ENCODE data around the gene LGR6. TPM values are rescaled to one million over a fixed set of nuclear protein-coding genes. Genes with fewer than 3 reads are reported as not detected.
A peak's percentile ranks its signal among the peaks of the same experiment; 100 is the strongest.

The LGR6 gene
- total RNA-seq, 2 experiments from 2014 or later = 0.09 to 0.14 TPM

DNA sequence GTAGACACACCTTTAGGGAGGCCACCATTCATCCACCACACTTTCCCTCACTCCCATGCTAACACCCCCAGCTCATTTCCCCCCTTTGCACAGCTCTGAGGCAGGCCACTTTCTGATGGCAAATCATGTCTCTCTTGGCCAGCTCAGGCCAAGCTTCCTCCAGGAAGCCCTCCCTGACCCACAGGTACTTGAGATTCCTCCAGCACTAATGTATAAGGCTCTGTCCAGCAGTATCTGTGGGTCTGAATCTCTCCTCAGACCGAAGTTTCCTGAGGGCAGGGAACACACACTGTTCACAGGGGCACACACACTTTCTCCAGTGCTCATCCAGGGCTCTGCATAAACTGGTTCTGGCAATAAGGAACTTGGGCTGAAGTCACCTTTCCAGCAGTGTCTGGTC lies 19.2 kb downstream of the LGR6 start:
- DNase-seq (no peak), ATAC-seq (no peak)
- ChIA-PET POLR2A (no interaction called here), CTCF (interaction anchor here (0.5 to 0.8 kb wide), 3 partner anchors 13 to 130 kb away, joined by 3 read pairs; no protein-coding TSS in a partner anchor)
- Mint-ChIP-seq H3K9me3 (ENCODE audit: low read depth) (no peaks in the 10 kb centered on the region), H3K27ac (no peak overlapping the region), H3K4me1 (peaks cover 5% of the 10 kb centered on the region), H3K27me3 (peaks cover 49% of the 10 kb centered on the region), H3K4me3 (no peak overlapping the region), H3K36me3 (ENCODE audit: low read depth) (no peaks in the 10 kb centered on the region)
- intact Hi-C loops (cut with DNase I, micrococcal nuclease) = no loop called here

DNA sequence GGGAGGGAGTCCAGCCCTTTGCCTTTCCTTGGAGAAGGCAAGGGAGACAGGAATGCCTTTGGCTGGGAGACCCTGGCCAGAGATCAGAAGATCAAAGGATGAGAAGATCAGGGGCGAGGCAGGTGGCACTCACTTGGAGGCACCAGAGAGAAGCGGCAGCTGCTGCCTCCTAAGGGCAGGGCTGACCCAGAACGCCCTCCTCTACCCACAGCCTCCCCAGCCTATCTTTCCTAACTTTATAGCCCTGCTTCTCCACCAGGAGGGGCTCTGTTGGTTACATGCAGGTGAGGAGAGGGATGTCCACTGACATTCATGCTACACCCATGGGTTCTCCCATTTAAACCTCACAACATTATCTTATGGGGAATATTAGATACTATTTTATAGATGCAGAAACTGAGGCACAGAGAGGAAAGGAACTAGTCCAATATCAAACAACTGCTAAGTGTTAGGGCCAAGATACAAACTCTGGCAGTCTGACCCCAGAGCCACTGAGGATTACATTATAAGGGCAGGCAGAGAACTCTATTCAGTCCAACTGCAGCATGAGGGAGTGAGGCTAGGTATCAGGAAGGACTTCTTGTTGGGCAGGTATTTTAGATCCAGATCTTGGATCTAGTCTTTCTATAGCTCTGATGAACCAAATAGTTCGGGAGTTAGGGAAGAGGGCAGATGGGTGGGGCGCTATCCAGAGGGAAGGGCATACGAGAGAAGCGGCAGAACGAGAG lies 19.9 kb downstream of the LGR6 start:
- Mint-ChIP-seq H3K9me3 (ENCODE audit: low read depth) (no peaks in the 10 kb centered on the region), H3K36me3 (ENCODE audit: low read depth) (no peaks in the 10 kb centered on the region), H3K27me3 (peaks cover 49% of the 10 kb centered on the region), H3K4me1 (peaks cover 5% of the 10 kb centered on the region), H3K27ac (no peak overlapping the region), H3K4me3 (peak overlapping the region; percentile 28)
- DNase-seq (no peak), ATAC-seq (peak; percentile 78)
- intact Hi-C loops (cut with DNase I, micrococcal nuclease) = no loop called here
- ChIA-PET CTCF (interaction anchor here (0.9 to 2.5 kb wide), 3 partner anchors 20 to 116 kb away, joined by 3 to 18 read pairs (median 3); partner anchors contain the start of gene LGR6), POLR2A (no interaction called here)

DNA sequence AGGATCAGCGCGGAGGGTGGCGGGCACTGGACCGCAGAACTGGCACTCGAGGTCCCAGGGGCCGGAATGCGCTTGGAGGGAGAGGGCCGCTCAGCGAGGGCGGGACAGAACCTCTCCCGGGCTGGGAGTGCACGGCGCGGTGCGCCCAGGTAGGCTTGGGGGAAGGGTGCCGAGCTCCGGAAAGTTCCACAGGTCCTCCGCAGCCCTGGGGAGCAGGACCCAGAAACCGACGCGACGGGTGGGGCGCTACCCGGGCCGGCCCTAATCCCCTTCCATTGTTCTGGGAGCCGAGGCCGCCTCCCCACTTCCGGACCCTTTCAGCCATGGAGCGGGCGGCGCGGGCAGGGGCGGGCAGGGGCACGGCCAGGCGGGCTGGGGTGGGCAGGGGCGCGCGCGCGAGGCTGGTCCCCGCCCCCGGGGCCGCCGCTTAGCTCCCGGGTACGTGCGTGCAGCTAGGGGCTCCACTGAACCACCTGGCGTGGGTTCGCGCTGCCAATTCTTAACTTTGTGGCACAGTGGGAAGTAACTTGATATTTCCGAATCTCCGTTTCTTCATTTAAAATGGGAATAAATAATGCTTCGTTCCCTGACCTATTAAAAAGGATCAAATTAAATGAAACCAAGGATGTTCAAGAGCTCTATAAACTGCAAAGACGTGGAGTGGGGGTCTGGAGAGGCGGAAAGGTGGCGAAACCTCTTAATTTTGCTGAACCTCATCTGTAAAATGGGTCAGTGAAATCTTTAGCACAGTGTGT lies 20.7 kb downstream of the LGR6 start:
- H3K27ac Mint-ChIP-seq = no peak overlapping the region
- DNase-seq (no peak), ATAC-seq (no peak)
- no peaks in the 10 kb centered on the region for H3K9me3 Mint-ChIP-seq (ENCODE audit: low read depth)
- intact Hi-C loops (cut with DNase I, micrococcal nuclease) = no loop called here
- POLR2A ChIA-PET = no interaction called here
- no peaks in the 10 kb centered on the region for H3K36me3 Mint-ChIP-seq (ENCODE audit: low read depth)
- CTCF ChIA-PET = interaction anchor here (0.9 to 2.5 kb wide), 3 partner anchors 21 to 115 kb away, joined by 3 to 18 read pairs (median 3); partner anchors contain the start of gene LGR6
- H3K4me1 Mint-ChIP-seq = peaks cover 5% of the 10 kb centered on the region
- peaks cover 51% of the 10 kb centered on the region for H3K27me3 Mint-ChIP-seq
- H3K4me3 Mint-ChIP-seq = peak overlapping the region; percentile 28

DNA sequence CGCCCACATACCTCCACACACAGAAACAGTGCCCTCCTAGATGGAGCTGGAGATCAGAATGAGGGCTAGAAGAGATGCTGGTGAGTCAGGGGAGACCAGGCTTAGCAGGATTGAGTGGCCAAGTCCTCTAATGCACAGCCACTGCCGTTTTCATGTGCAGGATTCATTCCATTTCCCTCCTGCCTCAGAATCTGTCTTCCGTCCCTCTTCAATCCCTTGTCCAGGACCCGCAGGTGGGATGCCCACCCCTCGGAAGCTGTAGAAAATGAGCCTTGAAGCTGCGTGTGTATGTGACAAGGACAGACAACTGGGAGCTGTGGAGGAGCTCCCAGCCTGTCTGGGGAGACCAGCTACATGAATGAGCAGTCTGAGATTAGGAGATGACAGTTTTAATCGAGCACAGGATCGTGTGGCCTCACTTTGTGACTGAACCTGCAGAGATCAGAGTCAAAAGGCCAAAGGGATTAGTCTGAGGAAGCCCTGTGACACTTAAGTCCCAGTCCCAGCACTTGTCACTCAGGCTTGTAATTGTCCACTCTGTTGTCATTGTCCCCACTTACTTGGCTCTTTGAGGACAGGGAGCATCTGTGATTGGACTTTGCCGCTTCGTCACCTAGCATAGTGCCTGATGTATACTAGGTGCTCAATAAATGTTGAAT lies 22.0 kb downstream of the LGR6 start:
- Mint-ChIP-seq H3K27me3 (peaks cover 48% of the 10 kb centered on the region), H3K27ac (no peak overlapping the region), H3K9me3 (ENCODE audit: low read depth) (no peaks in the 10 kb centered on the region), H3K4me1 (peaks cover 5% of the 10 kb centered on the region), H3K4me3 (no peak overlapping the region), H3K36me3 (ENCODE audit: low read depth) (no peaks in the 10 kb centered on the region)
- ChIA-PET CTCF (interaction anchor here (0.6 to 2.5 kb wide), 4 partner anchors 10 to 653 kb away, joined by 3 to 18 read pairs (median 4); partner anchors contain the start of gene LGR6), POLR2A (no interaction called here)
- no peak for DNase-seq
- intact Hi-C loops (cut with DNase I, micrococcal nuclease) = no loop called here
- no peak for ATAC-seq

DNA sequence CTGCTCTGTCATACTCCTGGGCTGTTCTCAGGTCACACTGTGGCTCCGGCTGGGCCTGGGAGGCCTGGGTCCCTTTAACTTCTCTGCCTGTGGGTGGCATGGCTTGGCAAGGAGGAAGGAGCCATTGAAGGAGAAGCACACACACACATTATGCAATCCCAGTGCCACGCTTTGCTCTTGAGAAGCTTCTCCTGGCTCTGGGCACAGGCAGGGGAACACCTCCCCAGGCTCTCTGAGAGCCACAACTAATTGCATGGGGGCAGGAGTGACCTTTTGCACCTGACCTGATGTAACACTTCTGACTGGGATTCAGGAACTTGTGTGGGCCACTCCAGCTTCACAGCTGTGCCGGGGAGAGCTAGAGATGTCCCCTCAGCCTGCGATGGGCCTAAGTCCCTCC lies 23.1 kb downstream of the LGR6 start:
- no peak overlapping the region for H3K27ac Mint-ChIP-seq
- no peak for ATAC-seq

DNA sequence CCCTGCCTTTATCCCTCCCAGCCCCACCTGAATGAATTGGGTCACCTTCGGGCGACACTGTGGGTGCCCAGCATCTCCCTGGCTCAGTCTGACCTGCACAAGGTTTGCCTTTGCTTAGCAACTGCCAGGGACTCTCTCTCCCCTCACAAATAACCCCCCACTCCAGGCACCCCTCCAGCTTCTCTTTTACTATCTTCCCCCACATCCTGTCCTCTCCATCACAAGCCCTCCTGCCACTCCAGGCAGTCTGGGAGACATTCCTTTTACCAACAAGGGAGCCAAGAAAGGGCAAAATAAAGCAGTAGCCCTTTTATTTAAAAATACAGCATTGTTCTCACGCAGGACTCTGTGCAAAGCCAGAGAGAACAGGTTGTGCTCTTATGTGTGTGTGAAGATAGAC lies 23.9 kb downstream of the LGR6 start:
- Mint-ChIP-seq H3K4me1 (peaks cover 8% of the 10 kb centered on the region), H3K36me3 (ENCODE audit: low read depth) (no peaks in the 10 kb centered on the region), H3K27me3 (peaks cover 37% of the 10 kb centered on the region), H3K27ac (no peak overlapping the region), H3K4me3 (no peak overlapping the region), H3K9me3 (ENCODE audit: low read depth) (no peaks in the 10 kb centered on the region)
- ATAC-seq = no peak
- intact Hi-C loops (cut with DNase I, micrococcal nuclease) = no loop called here
- no peak for DNase-seq
- ChIA-PET POLR2A (no interaction called here), CTCF (interaction anchor here (0.6 to 0.9 kb wide), 2 partner anchors 29 to 63 kb away, joined by 3 read pairs; no protein-coding TSS in a partner anchor)

More for the DNA sequence above, 23.1 kb downstream of the LGR6 start:
- ChIA-PET POLR2A (no interaction called here), CTCF (interaction anchor here (0.6 to 1.7 kb wide), 3 partner anchors 9 to 64 kb away, joined by 3 to 5 read pairs (median 5); no protein-coding TSS in a partner anchor)
- no peaks in the 10 kb centered on the region for H3K36me3 Mint-ChIP-seq (ENCODE audit: low read depth)
- H3K9me3 Mint-ChIP-seq (ENCODE audit: low read depth) = no peaks in the 10 kb centered on the region
- peaks cover 44% of the 10 kb centered on the region for H3K27me3 Mint-ChIP-seq
- peaks cover 5% of the 10 kb centered on the region for H3K4me1 Mint-ChIP-seq
- intact Hi-C loops (cut with DNase I, micrococcal nuclease) = no loop called here
- DNase-seq = no peak
- no peak overlapping the region for H3K4me3 Mint-ChIP-seq

DNA sequence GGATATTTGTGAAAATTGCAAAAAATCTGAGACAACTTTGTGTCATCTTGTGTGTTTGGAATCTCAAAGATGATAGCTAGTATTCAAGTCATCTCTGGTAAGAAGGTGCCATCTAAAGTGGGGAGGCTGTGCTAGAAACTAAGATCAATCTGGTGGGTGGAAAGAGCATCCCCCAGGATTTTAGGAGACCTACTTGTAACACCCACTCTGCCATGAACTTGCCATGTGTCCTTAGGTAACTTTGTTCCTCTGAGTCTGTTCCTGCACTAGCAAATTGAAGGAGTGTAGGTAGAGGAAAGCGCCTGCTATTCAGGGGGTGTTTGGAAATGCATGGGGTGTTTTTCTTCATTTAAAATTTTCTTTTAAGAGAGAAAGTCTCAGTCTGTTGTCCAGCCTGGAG lies 24.4 kb downstream of the LGR6 start:
- peaks cover 8% of the 10 kb centered on the region for H3K4me1 Mint-ChIP-seq
- H3K9me3 Mint-ChIP-seq (ENCODE audit: low read depth) = no peaks in the 10 kb centered on the region
- POLR2A ChIA-PET = no interaction called here
- intact Hi-C loops (cut with DNase I, micrococcal nuclease) = no loop called here
- H3K36me3 Mint-ChIP-seq (ENCODE audit: low read depth) = no peaks in the 10 kb centered on the region
- H3K27me3 Mint-ChIP-seq = peaks cover 33% of the 10 kb centered on the region
- H3K27ac Mint-ChIP-seq = no peak overlapping the region
- CTCF ChIA-PET = interaction anchor here (0.9 kb wide), 1 partner anchor 29 kb away, joined by 3 read pairs; no protein-coding TSS in a partner anchor
- no peak overlapping the region for H3K4me3 Mint-ChIP-seq
- DNase-seq (no peak), ATAC-seq (no peak)

DNA sequence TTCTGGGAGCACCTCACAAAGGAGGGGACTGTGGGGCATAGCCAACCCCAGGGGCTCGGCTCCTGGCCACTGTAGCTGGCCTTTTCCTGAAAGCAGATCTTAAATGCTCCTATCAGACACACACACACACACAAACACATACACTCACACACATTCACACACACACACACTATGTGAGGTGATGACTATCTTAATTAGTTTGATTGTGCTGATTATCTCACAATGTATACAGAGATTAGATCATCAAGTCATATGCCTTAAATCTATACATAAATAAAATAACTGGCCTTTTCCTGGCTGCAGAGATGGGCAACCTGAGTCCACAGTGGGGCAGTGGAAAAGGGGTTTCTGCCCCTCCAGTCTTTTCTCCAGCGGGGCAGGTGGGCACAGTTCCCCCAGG lies 27.1 kb downstream of the LGR6 start:
- DNase-seq (no peak), ATAC-seq (no peak)
- ChIA-PET POLR2A (no interaction called here), CTCF (interaction anchor here (1.1 to 1.2 kb wide), 2 partner anchors 16 to 51 kb away, joined by 4 to 5 read pairs; no protein-coding TSS in a partner anchor)
- Mint-ChIP-seq H3K4me3 (no peak overlapping the region), H3K27ac (no peak overlapping the region), H3K4me1 (peaks cover 3% of the 10 kb centered on the region), H3K36me3 (ENCODE audit: low read depth) (no peaks in the 10 kb centered on the region), H3K9me3 (ENCODE audit: low read depth) (no peaks in the 10 kb centered on the region), H3K27me3 (peaks cover 11% of the 10 kb centered on the region)
- intact Hi-C loops (cut with DNase I, micrococcal nuclease) = no loop called here

DNA sequence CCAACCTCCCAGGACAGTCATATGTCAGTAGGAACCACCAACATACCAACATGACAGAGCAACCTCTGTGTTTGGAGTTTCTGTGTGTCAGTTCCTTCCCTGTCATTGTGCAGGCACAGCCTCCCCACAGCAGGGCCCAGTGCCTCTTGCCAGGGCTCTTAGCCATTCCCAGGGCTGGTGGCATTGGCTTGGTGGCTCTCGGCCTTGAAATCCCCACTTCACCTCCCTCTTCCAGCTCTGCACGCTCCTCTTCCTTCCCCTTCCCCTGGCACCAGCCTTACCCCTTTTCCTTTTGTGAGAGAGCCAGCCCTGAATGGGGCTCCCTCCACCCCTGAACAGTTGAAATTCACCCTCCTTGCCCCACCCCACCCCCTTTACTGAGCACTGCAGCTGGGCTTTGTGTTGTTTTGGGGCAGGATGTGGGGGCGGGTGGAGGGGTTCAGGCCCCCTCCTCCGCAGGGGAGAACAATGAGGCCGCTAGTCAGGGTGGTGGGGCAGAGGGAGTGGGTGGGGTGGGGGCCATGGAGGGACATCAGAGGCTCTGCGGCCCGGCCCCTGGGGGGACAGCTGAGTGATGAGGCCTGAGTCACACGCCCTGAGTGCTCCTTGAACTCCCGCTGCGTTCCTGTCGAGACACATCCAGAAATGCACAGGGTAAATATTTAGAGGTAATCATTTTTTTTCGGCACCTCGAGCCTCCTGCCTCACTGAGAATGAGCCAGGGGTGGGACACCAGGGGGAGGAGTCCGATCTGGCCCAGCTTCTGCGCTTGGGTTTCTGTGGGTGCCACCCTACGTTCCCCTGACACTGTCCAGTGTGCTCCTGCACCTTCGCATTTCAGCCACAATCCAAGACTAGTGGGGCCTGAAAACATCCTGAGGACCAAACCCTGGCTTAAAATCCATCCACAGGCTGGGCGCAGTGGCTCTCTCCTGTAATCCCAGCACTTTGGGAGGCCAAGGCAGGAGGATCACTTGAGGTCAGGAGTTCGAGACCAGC lies 28.6 kb downstream of the LGR6 start:
- no peak overlapping the region for H3K4me3 Mint-ChIP-seq
- no peaks in the 10 kb centered on the region for H3K9me3 Mint-ChIP-seq (ENCODE audit: low read depth)
- POLR2A ChIA-PET = no interaction called here
- CTCF ChIA-PET = interaction anchor here (1.2 kb wide), 1 partner anchor 49 kb away, joined by 5 read pairs; no protein-coding TSS in a partner anchor
- H3K27me3 Mint-ChIP-seq = peaks cover 4% of the 10 kb centered on the region
- DNase-seq = no peak
- ATAC-seq = no peak
- intact Hi-C loops (cut with DNase I, micrococcal nuclease) = no loop called here
- H3K36me3 Mint-ChIP-seq (ENCODE audit: low read depth) = no peaks in the 10 kb centered on the region
- H3K27ac Mint-ChIP-seq = no peak overlapping the region
- H3K4me1 Mint-ChIP-seq = peaks cover 3% of the 10 kb centered on the region

DNA sequence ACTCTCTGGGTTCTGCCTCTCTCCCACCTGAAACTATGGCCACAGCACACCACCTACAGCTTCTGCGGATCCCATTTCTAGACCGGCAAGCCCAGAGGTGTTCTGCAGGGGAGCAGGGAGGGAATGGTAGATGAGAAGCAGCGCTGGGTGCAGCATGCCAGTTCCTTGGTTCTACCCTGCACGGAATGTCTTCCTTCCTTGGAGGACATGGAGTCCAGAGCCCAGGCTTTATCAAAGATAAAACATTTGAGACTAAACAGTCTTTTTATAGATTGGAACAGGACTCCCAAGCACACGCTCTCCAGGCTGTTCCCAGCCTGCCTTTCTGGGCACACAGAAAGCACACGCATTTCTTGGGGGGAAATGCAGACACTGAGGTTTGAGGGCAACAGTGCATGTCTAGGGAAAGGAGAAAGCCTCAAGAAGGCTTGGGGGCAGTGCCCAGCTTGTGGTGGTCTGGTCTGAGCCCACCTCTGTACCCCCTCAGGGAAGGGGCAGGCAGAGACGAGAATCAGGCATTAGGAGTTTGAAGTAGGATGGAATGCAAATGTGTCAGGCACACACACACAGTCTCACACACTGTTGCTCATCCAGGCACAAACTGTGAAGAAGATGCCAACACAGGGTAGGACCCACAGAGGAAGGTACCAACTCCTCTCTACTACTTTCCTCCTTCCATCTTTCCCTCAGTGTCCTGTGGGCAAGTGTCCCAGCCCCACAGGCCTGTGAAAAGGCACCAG lies 29.7 kb downstream of the LGR6 start:
- intact Hi-C loops (cut with DNase I, micrococcal nuclease) = no loop called here
- peaks cover 1% of the 10 kb centered on the region for H3K27me3 Mint-ChIP-seq
- DNase-seq = no peak
- no peak overlapping the region for H3K27ac Mint-ChIP-seq
- ChIA-PET POLR2A (no interaction called here), CTCF (no interaction called here)
- H3K4me3 Mint-ChIP-seq = no peak overlapping the region
- H3K36me3 Mint-ChIP-seq (ENCODE audit: low read depth) = no peaks in the 10 kb centered on the region
- peaks cover 11% of the 10 kb centered on the region for H3K4me1 Mint-ChIP-seq
- H3K9me3 Mint-ChIP-seq (ENCODE audit: low read depth) = no peaks in the 10 kb centered on the region
- no peak for ATAC-seq
